Upper lobe of right lung (tissue), 1 donor: ENCODE measurements around the gene C1QL1. TPM values are rescaled to one million over a fixed set of nuclear protein-coding genes. Genes with fewer than 3 reads are reported as not detected.

Experiments used
- ATAC-seq: fragments of 200-7000 bp; cut with Tn5 transposase; one replicate; pipeline ENCODE4 v1.9.1; 2020; ENCODE audit warnings: mild to moderate bottlenecking, moderate library complexity
- DNase-seq: peaks from one replicate; pipeline ENCODE4 v3.0.0-alpha.2; 2020
- H3K27ac ChIP-seq: fragments of 200-600 bp; one replicate; pipeline ENCODE4 v1.8.0; 2022
- H3K27me3 ChIP-seq: fragments of 200-600 bp; one replicate; pipeline ENCODE4 v1.8.0; 2022; ENCODE audit warnings: mild to moderate bottlenecking
- H3K36me3 ChIP-seq: fragments of 200-600 bp; one replicate; pipeline ENCODE4 v1.8.0; 2022
- H3K4me1 ChIP-seq: fragments of 200-600 bp; one replicate; pipeline ENCODE4 v1.8.0; 2022
- H3K4me3 ChIP-seq: fragments of 200-600 bp; one replicate; pipeline ENCODE4 v1.8.0; 2022; ENCODE audit warnings: mild to moderate bottlenecking
- H3K9me3 ChIP-seq: fragments of 200-600 bp; one replicate; pipeline ENCODE4 v1.8.0; 2022
- intact Hi-C: fragments of 100-400 bp; cut with DNase I; formaldehyde crosslinking; loops from one replicate; pipeline ENCODE4 v1.11.0; 2022
- total RNA-seq: library from RNA; stranded (reverse); fragmentation: NEBNext Ultra II Directional; extraction: Animal tissue kit (Norgen Biotek cat#: 25700); gene quantifications from one replicate; pipeline ENCODE4 v1.2.1, GENCODE V29; 2021
- TF ChIP-seq, protein P1 (sequence below): fragments of 200-600 bp; IDR thresholded peaks from one replicate; pipeline ENCODE4 v1.8.0; 2022; ENCODE audit warnings: antibody characterized with exemption
- donor health status: DM: no; HTN: yes; CAD: no; lungs with severe emphysema.

The C1QL1 gene
- total RNA-seq, 1 donor from 2014 or later: 0.52 TPM

DNA sequence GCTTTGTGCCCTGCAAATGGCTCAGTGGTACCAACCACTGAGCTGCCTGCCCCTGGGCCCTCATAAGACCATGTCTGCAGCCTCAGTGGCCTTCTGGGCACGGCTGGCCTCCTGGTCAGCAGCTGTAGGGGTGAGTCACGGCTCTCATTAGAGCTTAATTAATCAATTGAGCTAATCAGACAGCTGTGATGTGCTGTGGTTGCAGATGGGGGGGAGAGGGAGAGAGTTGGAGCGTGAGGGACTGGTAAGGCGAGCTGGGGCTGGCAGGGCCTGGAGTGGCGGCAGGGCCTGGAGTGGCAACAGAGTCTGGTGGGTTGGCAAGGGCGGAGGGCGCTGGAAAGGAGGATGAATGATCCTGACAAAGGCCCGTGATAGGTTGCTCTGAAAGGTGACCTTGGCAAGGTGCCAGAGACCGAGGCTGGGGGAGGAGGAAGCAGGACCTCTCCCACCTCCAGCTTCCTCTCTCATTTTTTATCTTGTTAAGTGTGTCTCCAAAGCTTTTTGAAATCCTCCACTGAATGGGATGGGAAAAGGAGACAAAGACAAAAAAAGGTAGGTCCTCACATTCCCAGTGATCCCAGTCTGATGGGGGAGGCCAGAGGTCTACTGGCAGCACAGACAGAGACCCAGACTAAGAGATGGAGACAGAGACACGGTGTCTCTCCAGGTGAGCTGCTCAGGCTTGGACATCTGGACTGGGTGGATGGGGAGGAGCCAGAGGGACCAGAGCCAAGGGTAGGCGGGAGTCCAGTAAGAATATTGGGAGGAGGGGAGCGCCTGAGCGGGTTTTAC is 41.8 kb upstream of the C1QL1 start:
- TF ChIP-seq, protein P1, sequence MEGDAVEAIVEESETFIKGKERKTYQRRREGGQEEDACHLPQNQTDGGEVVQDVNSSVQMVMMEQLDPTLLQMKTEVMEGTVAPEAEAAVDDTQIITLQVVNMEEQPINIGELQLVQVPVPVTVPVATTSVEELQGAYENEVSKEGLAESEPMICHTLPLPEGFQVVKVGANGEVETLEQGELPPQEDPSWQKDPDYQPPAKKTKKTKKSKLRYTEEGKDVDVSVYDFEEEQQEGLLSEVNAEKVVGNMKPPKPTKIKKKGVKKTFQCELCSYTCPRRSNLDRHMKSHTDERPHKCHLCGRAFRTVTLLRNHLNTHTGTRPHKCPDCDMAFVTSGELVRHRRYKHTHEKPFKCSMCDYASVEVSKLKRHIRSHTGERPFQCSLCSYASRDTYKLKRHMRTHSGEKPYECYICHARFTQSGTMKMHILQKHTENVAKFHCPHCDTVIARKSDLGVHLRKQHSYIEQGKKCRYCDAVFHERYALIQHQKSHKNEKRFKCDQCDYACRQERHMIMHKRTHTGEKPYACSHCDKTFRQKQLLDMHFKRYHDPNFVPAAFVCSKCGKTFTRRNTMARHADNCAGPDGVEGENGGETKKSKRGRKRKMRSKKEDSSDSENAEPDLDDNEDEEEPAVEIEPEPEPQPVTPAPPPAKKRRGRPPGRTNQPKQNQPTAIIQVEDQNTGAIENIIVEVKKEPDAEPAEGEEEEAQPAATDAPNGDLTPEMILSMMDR: no peak
- no peaks in the 10 kb centered on the region for H3K9me3 ChIP-seq
- no peaks in the 10 kb centered on the region for H3K27me3 ChIP-seq
- intact Hi-C loops: no loop called here
- no peak for DNase-seq
- H3K36me3 ChIP-seq: no peaks in the 10 kb centered on the region
- no peaks in the 10 kb centered on the region for H3K4me1 ChIP-seq
- no peak overlapping the region for H3K4me3 ChIP-seq
- no peak for ATAC-seq
- H3K27ac ChIP-seq: no peak overlapping the region

DNA sequence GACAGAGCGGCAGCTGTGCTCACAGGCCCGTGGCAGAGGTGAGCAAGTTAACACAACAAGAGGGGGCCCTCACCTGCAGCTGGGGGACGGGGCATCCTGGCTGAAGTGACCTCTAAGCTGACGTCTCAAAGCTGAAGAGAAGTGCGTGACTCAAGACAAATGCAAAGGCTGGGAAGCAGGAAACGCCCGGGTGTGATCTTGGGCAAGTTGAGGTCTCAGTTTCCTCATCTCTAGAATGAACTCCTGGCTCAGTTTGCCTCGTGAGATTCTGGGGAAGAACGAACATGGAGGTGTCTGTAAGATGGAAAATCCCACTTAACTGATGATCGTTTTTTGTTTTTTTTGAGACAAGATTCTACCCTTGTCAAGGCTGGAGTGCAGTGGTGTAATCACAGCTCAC is 40.1 kb upstream of the C1QL1 start:
- Histone ChIP-seq H3K4me3 (no peak overlapping the region), H3K27ac (no peak overlapping the region), H3K9me3 (no peaks in the 10 kb centered on the region), H3K27me3 (no peaks in the 10 kb centered on the region), H3K36me3 (no peaks in the 10 kb centered on the region), H3K4me1 (no peaks in the 10 kb centered on the region)
- DNase-seq (no peak), ATAC-seq (no peak)
- intact Hi-C loops: no loop called here
- TF ChIP-seq, protein P1: no peak

GRCh38 chr17:45006927-45007461 is 38.9 kb upstream of the C1QL1 start:
- DNase-seq: no peak
- Histone ChIP-seq H3K4me3 (no peak overlapping the region), H3K4me1 (no peaks in the 10 kb centered on the region), H3K9me3 (no peaks in the 10 kb centered on the region), H3K27me3 (no peaks in the 10 kb centered on the region), H3K27ac (no peak overlapping the region), H3K36me3 (no peaks in the 10 kb centered on the region)
- ATAC-seq: no peak
- intact Hi-C loops: no loop called here
- TF ChIP-seq, protein P1: no peak

GRCh38 chr17:45005700-45006099 is 37.6 kb upstream of the C1QL1 start:
- H3K27ac ChIP-seq: no peak overlapping the region
- H3K4me3 ChIP-seq: no peak overlapping the region
- H3K36me3 ChIP-seq: no peaks in the 10 kb centered on the region
- no peaks in the 10 kb centered on the region for H3K9me3 ChIP-seq
- H3K27me3 ChIP-seq: no peaks in the 10 kb centered on the region
- TF ChIP-seq, protein P1: no peak
- intact Hi-C loops: no loop called here
- ATAC-seq (no peak), DNase-seq (no peak)
- H3K4me1 ChIP-seq: no peaks in the 10 kb centered on the region

GRCh38 chr17:45004388-45004787 is 36.3 kb upstream of the C1QL1 start:
- Histone ChIP-seq H3K27me3 (no peaks in the 10 kb centered on the region), H3K36me3 (no peaks in the 10 kb centered on the region), H3K27ac (no peak overlapping the region), H3K9me3 (peaks cover 2% of the 10 kb centered on the region), H3K4me1 (no peaks in the 10 kb centered on the region), H3K4me3 (no peak overlapping the region)
- no peak for ATAC-seq
- intact Hi-C loops: no loop called here
- DNase-seq: no peak
- TF ChIP-seq, protein P1: no peak
